GM19099 (cell line): ENCODE measurements around the gene GGT6.

ENCODE experiments used
- POLR2A ChIP-seq: IDR thresholded peaks from 3 replicates; pipeline ENCODE4 v1.6.1; 2011; ENCODE audit warnings: low read depth; ENCODE audit not compliant: insufficient read length; ENCODE audit errors: extremely low read depth

GGT6 gene

GRCh38 chr17:4560421-4560820 is at the start of gene GGT6:
Gene GGT6, minus strand, starts transcription at chr17:4560577. Its CDS starts 56 bp downstream, at chr17:4560521.
- TF ChIP-seq POLR2A, result no peak

- no peak for TF ChIP-seq POLR2A
Observed at GRCh38 chr17:4610162-4610561, 49.8 kb upstream of the GGT6 start.

DNA sequence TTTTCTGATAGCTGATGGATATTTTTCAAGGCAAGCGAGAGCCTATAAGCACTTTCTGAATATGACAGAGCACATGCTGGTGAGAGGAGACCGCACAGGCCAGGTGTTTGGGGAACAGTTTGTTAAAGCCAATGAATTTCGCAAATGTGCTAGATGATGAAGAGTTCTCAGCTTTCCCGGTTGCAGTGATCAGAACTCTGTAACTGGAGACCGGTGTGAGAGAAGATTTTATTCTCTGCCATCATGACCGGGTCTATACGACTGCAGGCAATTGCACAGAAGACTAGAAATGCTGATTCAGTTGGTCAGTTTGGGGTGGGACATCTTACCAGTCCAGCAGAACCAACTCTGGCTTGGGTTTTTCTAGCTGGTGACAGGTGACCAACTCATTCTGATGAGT is 49.4 kb upstream of the GGT6 start:
- TF ChIP-seq POLR2A, result no peak

DNA sequence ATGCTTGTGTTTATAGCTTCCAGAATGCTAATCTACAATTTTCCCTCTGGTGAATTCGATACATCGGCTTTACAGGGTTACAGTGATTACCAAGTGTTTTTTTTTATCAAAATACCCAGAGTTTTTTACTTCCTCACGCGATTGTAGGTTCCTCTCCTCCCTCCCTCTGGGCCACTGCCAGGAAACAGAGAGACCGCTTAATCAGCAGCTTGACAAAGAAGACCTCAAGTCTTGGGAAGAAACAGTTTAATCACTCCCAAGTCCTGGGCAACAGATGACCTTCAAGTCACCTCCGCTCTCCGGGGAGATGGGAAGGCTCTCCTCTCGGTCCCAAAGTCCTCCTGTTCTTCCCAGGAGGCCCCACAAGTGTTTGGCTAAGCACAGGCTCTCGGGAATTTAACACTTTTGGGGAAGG is 47.4 kb upstream of the GGT6 start:
- TF ChIP-seq POLR2A, result no peak

DNA sequence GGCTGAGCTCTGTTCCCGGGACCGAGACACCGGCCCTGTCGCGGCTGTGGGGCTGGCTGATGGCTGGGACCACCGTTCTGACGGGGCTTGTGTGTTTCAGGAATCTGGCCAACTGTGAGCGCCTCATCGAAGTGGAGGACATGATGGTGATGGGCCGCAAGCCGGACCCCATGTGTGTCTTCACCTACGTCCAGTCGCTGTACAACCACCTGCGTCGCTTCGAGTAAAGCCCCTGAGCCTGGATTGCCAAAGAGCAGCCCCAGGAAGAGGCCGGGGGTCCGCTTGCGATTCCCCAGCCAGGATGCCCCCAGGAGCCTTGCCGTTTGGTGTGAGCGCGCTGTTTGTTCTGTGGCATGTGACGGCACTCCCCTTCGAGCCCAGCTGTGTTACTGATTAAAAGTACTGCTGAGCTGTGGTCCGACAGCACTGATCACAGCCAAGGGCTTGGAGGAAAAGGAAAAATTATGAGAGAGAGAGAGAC is 46.9 kb upstream of the GGT6 start:
- TF ChIP-seq POLR2A, result no peak

- no peak for TF ChIP-seq POLR2A
Observed at GRCh38 chr17:4605826-4606225, 45.4 kb upstream of the GGT6 start.

DNA sequence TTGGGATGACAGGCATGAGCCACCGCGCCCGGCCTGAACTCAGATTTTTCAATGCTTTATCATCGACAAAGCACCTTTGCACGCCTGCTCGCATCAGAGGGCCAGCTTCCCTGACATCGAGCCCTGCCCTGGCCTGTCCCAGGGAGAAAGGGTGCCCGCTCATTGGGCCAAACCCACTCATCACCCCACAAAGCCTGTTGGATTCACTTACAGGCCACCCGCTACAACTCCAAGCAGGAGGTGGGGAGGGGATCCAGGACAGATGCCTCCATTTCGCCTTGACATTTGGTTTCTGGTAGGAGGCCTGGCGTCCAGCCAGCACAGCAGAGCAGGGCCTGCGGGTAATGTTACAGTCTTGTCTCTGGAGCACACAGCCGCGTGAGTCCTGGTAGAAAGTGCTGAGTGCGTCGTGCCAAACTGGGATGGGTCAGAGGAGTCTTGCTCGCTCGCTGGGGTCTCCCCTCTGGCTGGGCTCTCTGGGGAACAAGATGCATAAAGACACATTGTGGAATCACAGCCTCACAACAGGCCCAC is 43.8 kb upstream of the GGT6 start:
- no peak for TF ChIP-seq POLR2A

- no peak for TF ChIP-seq POLR2A
Observed at GRCh38 chr17:4602041-4602440, 41.7 kb upstream of the GGT6 start.

- no peak for TF ChIP-seq POLR2A
Observed at GRCh38 chr17:4601326-4601725, 40.9 kb upstream of the GGT6 start.

GRCh38 chr17:4600563-4600962 is 40.2 kb upstream of the GGT6 start:
- TF ChIP-seq POLR2A, result no peak

GRCh38 chr17:4599505-4600281 is 39.3 kb upstream of the GGT6 start:
- TF ChIP-seq POLR2A, result no peak

GRCh38 chr17:4598776-4599504 is 38.6 kb upstream of the GGT6 start:
- TF ChIP-seq POLR2A, result no peak

- TF ChIP-seq POLR2A, result no peak
Observed at GRCh38 chr17:4597975-4598374, 37.6 kb upstream of the GGT6 start.

- no peak for TF ChIP-seq POLR2A
Observed at GRCh38 chr17:4596636-4597380, 36.4 kb upstream of the GGT6 start.

- TF ChIP-seq POLR2A, result no peak
Observed at GRCh38 chr17:4594931-4595684, 34.7 kb upstream of the GGT6 start.

- no peak for TF ChIP-seq POLR2A
Observed at GRCh38 chr17:4594406-4594805, 34.0 kb upstream of the GGT6 start.
